ENCODE data around the gene SELENOF. TPM values are rescaled to one million over a fixed set of nuclear protein-coding genes. Genes with fewer than 3 reads are reported as not detected.
A peak's percentile ranks its signal among the peaks of the same experiment; 100 is the strongest.

SELENOF gene
- total and polyA plus RNA-seq, 2 of the 13 experiments (the other 11 are each of a cell fraction or from before 2014, with no cell fraction given), result 133 to 163 TPM

- TF ChIP-seq ZBTB40 (IDR thresholded peaks at IDR 0.05) (no peak), ZBTB40 (CRISPR knock-in tag; IDR thresholded peaks at IDR 0.05) (peak; percentile 32; the same call in 1 of the 2 replicates), TFDP2 (CRISPR knock-in tag; IDR thresholded peaks at IDR 0.05) (no peak), ZNF850 (CRISPR knock-in tag; conservative IDR thresholded peaks at IDR 0.05) (no peak), EHMT2 (IDR thresholded peaks at IDR 0.05; ENCODE audit: borderline replicate concordance, low read depth, low read length) (no peak), FOXO1 (CRISPR knock-in tag; IDR thresholded peaks at IDR 0.05) (no peak), FUBP1 (CRISPR knock-in tag; IDR thresholded peaks at IDR 0.05; ENCODE audit: borderline replicate concordance) (no peak), ZNF432 (CRISPR knock-in tag; IDR thresholded peaks at IDR 0.05; ENCODE audit: borderline replicate concordance) (no peak), POGK (CRISPR knock-in tag; conservative IDR thresholded peaks at IDR 0.05) (no peak), SOX6 (IDR thresholded peaks at IDR 0.05) (no peak), SOX6 (CRISPR knock-in tag; IDR thresholded peaks at IDR 0.05) (no peak; the same call in 1 of the 2 replicates), ZNF292 (CRISPR knock-in tag; IDR thresholded peaks at IDR 0.05; ENCODE audit: borderline replicate concordance, low read depth) (no peak)
Measured at GRCh38 chr1:86913896-86914600, at the start of gene SELENOF (continued).
